NCI-H2196 treated with DMSO at 0.1 percent for 48 hours (cell line): ENCODE data around the gene CTNND2.
"Not testable (repeated sequence)": the region's sequence is repeated elsewhere in the genome, so short reads cannot be mapped to it uniquely, and the experiment has no call there.

Source experiments
- DNase-seq: peaks from one replicate; lab custom pipeline; 2025; ENCODE audit not compliant: unreplicated experiment; lab: John Stamatoyannopoulos, UW

CTNND2 gene

GRCh38 chr5:11050596-11051304, 853.5 kb downstream of the CTNND2 start:
- no peak for DNase-seq

GRCh38 chr5:11048760-11049159, 855.5 kb downstream of the CTNND2 start:
- no peak for DNase-seq

GRCh38 chr5:11047625-11048024, 856.6 kb downstream of the CTNND2 start:
- DNase-seq = no peak

GRCh38 chr5:11047030-11047429, 857.2 kb downstream of the CTNND2 start:
- DNase-seq = no peak

- no peak for DNase-seq
These were observed 858.1 kb downstream of the CTNND2 start for GRCh38 chr5:11046160-11046559.

GRCh38 chr5:11045411-11045810, 858.8 kb downstream of the CTNND2 start:
- DNase-seq = no peak

- no peak for DNase-seq
These were observed 859.7 kb downstream of the CTNND2 start for GRCh38 chr5:11044581-11044980.

GRCh38 chr5:11043881-11044280, 860.4 kb downstream of the CTNND2 start:
- no peak for DNase-seq

GRCh38 chr5:11040345-11040744, 863.9 kb downstream of the CTNND2 start:
- DNase-seq = no peak

- DNase-seq = no peak
These were observed 865.5 kb downstream of the CTNND2 start for GRCh38 chr5:11038772-11039171.

GRCh38 chr5:11037941-11038340, 866.3 kb downstream of the CTNND2 start:
- no peak for DNase-seq

GRCh38 chr5:11037080-11037479, 867.2 kb downstream of the CTNND2 start:
- DNase-seq = no peak

GRCh38 chr5:11030671-11031070, 873.6 kb downstream of the CTNND2 start:
- no peak for DNase-seq

GRCh38 chr5:11027660-11028059, 876.6 kb downstream of the CTNND2 start:
- no peak for DNase-seq

- DNase-seq = no peak
These were observed 877.7 kb downstream of the CTNND2 start for GRCh38 chr5:11026543-11026942.

GRCh38 chr5:11023945-11024344, 880.3 kb downstream of the CTNND2 start:
- DNase-seq = no peak

- no peak for DNase-seq
These were observed 890.5 kb downstream of the CTNND2 start for GRCh38 chr5:11013793-11014192.

- no peak for DNase-seq
These were observed 892.0 kb downstream of the CTNND2 start for GRCh38 chr5:11012295-11012694.

- no peak for DNase-seq
These were observed 893.6 kb downstream of the CTNND2 start for GRCh38 chr5:11010429-11011210.

- DNase-seq = no peak
These were observed 894.7 kb downstream of the CTNND2 start for GRCh38 chr5:11009576-11009975.

- no peak for DNase-seq
These were observed 896.9 kb downstream of the CTNND2 start for GRCh38 chr5:11007269-11007870.

GRCh38 chr5:11004523-11004922, 899.7 kb downstream of the CTNND2 start:
- DNase-seq = not testable (repeated sequence)
